ENCODE measurements around the gene PIK3R2.
A peak's percentile ranks its signal among the peaks of the same experiment; 100 is the strongest.

PIK3R2 gene

DNA sequence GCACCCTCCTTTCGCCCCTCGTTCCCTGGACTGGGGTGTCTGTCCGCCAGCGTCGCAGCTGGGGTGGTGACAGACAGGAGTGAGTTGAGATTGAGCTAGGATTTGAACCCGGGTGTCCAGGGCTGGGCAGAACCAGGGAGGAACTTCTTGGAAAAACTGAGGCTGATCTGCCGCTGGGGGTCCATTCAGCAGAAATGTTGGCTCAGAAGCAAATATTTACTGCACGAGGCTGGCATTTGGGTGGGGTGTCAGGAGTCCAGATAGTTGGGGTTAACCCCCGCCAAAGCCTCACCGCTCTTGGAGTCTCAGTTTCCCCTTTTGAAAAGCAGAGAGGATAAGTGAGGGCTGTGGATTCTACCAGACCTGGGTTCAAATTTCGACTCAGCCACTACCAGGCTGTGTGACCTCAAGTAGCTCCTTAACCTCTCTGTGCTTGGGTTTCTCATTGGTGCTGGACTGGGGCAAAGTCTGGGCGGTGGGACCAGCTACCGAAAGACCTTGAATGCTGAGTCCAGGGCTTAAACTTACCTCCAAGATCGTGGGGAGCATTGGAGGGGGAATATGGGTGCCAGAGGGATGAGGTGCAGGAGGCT, 34.4 kb upstream of the PIK3R2 start:
- no peaks in the 10 kb centered on the region for H3K9me2 ChIP-seq (ENCODE audit: low read depth, low read length)
- peaks cover 25% of the 10 kb centered on the region; the same call in 1 of the 2 replicates for H3K36me3 ChIP-seq (ENCODE audit: insufficient read depth, low read length)
- TF ChIP-seq, protein P1, sequence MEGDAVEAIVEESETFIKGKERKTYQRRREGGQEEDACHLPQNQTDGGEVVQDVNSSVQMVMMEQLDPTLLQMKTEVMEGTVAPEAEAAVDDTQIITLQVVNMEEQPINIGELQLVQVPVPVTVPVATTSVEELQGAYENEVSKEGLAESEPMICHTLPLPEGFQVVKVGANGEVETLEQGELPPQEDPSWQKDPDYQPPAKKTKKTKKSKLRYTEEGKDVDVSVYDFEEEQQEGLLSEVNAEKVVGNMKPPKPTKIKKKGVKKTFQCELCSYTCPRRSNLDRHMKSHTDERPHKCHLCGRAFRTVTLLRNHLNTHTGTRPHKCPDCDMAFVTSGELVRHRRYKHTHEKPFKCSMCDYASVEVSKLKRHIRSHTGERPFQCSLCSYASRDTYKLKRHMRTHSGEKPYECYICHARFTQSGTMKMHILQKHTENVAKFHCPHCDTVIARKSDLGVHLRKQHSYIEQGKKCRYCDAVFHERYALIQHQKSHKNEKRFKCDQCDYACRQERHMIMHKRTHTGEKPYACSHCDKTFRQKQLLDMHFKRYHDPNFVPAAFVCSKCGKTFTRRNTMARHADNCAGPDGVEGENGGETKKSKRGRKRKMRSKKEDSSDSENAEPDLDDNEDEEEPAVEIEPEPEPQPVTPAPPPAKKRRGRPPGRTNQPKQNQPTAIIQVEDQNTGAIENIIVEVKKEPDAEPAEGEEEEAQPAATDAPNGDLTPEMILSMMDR (IDR thresholded peaks at IDR 0.05; ENCODE audit: low read length) = no peak; the same call in 1 of the 2 replicates
- TF ChIP-seq EZH2 (IDR thresholded peaks at IDR 0.05; ENCODE audit: borderline replicate concordance, low read length) = no peak
- H3K4me1 ChIP-seq (ENCODE audit: insufficient read depth, low read length, severe bottlenecking) = peaks cover 27% of the 10 kb centered on the region
- no peak overlapping the region for H2AFZ ChIP-seq (ENCODE audit: low read length)
- no peaks in the 10 kb centered on the region for H3F3A ChIP-seq (ENCODE audit: insufficient read depth, low read length)
- H3K9me3 ChIP-seq (ENCODE audit: low read length) = no peaks in the 10 kb centered on the region
- peak overlapping the region; percentile 84 for H3K4me3 ChIP-seq (ENCODE audit: low read depth, low read length, poor library complexity, severe bottlenecking)
- H3K79me2 ChIP-seq (ENCODE audit: insufficient read depth, low read length) = no peaks in the 10 kb centered on the region
- no peaks in the 10 kb centered on the region for H3K27me3 ChIP-seq (ENCODE audit: insufficient read depth, low read length)
- peak overlapping the region; percentile 73 for H3K27ac ChIP-seq (ENCODE audit: low read depth, low read length, poor library complexity, severe bottlenecking)
- peak overlapping the region; percentile 84 for H3K4me2 ChIP-seq (ENCODE audit: low read length)
- H3K9ac ChIP-seq (ENCODE audit: low read length) = peak overlapping the region; percentile 78
- no peaks in the 10 kb centered on the region for H4K20me1 ChIP-seq (ENCODE audit: insufficient read depth, low read length)

GRCh38 chr19:18119013-18119716, 33.8 kb upstream of the PIK3R2 start:
- H3K4me2 ChIP-seq (ENCODE audit: low read length) = peak overlapping the region; percentile 84
- H3K9me2 ChIP-seq (ENCODE audit: low read depth, low read length) = no peaks in the 10 kb centered on the region
- peaks cover 27% of the 10 kb centered on the region for H3K4me1 ChIP-seq (ENCODE audit: insufficient read depth, low read length, severe bottlenecking)
- H3K79me2 ChIP-seq (ENCODE audit: insufficient read depth, low read length) = no peaks in the 10 kb centered on the region
- peak overlapping the region; percentile 73 for H3K27ac ChIP-seq (ENCODE audit: low read depth, low read length, poor library complexity, severe bottlenecking)
- H3K36me3 ChIP-seq (ENCODE audit: insufficient read depth, low read length) = peaks cover 31% of the 10 kb centered on the region
- H3K9ac ChIP-seq (ENCODE audit: low read length) = peak overlapping the region; percentile 78
- H3K27me3 ChIP-seq (ENCODE audit: insufficient read depth, low read length) = no peaks in the 10 kb centered on the region
- H3K9me3 ChIP-seq (ENCODE audit: low read length) = no peaks in the 10 kb centered on the region
- peak overlapping the region; percentile 84 for H3K4me3 ChIP-seq (ENCODE audit: low read depth, low read length, poor library complexity, severe bottlenecking)
- no peaks in the 10 kb centered on the region for H4K20me1 ChIP-seq (ENCODE audit: insufficient read depth, low read length)
- no peaks in the 10 kb centered on the region for H3F3A ChIP-seq (ENCODE audit: insufficient read depth, low read length)
- TF ChIP-seq, protein P1 (IDR thresholded peaks at IDR 0.05; ENCODE audit: low read length) = no peak
- TF ChIP-seq EZH2 (IDR thresholded peaks at IDR 0.05; ENCODE audit: borderline replicate concordance, low read length) = no peak
- H2AFZ ChIP-seq (ENCODE audit: low read length) = no peak overlapping the region

DNA sequence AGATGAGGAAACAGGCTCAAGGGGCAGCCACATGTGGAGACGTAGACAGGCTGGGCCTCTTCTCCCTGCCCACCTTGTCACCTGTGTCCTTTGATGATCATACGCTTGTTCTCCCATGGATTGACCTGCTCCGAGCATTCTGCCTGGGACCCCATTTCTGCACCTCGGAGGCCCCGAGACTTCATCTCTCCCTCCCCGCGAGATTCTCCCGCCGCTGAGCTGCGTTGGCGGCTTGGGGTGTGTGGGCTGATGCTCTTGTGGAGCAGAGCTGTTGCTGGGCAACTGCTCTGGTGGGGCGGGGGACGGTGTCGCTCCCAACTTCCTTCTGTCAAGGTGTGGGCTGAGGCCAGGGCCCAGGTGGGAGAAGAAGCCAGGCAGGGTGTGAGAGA, 33.3 kb upstream of the PIK3R2 start:
- peak overlapping the region; percentile 84 for H3K4me2 ChIP-seq (ENCODE audit: low read length)
- no peaks in the 10 kb centered on the region for H3K79me2 ChIP-seq (ENCODE audit: insufficient read depth, low read length)
- H3K36me3 ChIP-seq (ENCODE audit: insufficient read depth, low read length) = peaks cover 34% of the 10 kb centered on the region
- H3K4me3 ChIP-seq (ENCODE audit: low read depth, low read length, poor library complexity, severe bottlenecking) = peak overlapping the region; percentile 84
- H3K27me3 ChIP-seq (ENCODE audit: insufficient read depth, low read length) = no peaks in the 10 kb centered on the region
- no peaks in the 10 kb centered on the region for H3K9me3 ChIP-seq (ENCODE audit: low read length)
- peak overlapping the region; percentile 78; the same call in 1 of the 2 replicates for H3K9ac ChIP-seq (ENCODE audit: low read length)
- H3K27ac ChIP-seq (ENCODE audit: low read depth, low read length, poor library complexity, severe bottlenecking) = peak overlapping the region; percentile 73
- no peak overlapping the region for H2AFZ ChIP-seq (ENCODE audit: low read length)
- no peaks in the 10 kb centered on the region for H3K9me2 ChIP-seq (ENCODE audit: low read depth, low read length)
- no peaks in the 10 kb centered on the region for H3F3A ChIP-seq (ENCODE audit: insufficient read depth, low read length)
- H4K20me1 ChIP-seq (ENCODE audit: insufficient read depth, low read length) = no peaks in the 10 kb centered on the region
- H3K4me1 ChIP-seq (ENCODE audit: insufficient read depth, low read length, severe bottlenecking) = peaks cover 27% of the 10 kb centered on the region
- TF ChIP-seq, protein P1 (IDR thresholded peaks at IDR 0.05; ENCODE audit: low read length) = no peak
- no peak for TF ChIP-seq EZH2 (IDR thresholded peaks at IDR 0.05; ENCODE audit: borderline replicate concordance, low read length)

All from OCI-LY1 (cell line).